ENCODE measurements around the gene ALG10.
"Not testable (repeated sequence)": the region's sequence is repeated elsewhere in the genome, so short reads cannot be mapped to it uniquely, and the experiment has no call there.

The ALG10 gene, protein sequence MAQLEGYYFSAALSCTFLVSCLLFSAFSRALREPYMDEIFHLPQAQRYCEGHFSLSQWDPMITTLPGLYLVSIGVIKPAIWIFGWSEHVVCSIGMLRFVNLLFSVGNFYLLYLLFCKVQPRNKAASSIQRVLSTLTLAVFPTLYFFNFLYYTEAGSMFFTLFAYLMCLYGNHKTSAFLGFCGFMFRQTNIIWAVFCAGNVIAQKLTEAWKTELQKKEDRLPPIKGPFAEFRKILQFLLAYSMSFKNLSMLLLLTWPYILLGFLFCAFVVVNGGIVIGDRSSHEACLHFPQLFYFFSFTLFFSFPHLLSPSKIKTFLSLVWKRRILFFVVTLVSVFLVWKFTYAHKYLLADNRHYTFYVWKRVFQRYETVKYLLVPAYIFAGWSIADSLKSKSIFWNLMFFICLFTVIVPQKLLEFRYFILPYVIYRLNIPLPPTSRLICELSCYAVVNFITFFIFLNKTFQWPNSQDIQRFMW

DNA sequence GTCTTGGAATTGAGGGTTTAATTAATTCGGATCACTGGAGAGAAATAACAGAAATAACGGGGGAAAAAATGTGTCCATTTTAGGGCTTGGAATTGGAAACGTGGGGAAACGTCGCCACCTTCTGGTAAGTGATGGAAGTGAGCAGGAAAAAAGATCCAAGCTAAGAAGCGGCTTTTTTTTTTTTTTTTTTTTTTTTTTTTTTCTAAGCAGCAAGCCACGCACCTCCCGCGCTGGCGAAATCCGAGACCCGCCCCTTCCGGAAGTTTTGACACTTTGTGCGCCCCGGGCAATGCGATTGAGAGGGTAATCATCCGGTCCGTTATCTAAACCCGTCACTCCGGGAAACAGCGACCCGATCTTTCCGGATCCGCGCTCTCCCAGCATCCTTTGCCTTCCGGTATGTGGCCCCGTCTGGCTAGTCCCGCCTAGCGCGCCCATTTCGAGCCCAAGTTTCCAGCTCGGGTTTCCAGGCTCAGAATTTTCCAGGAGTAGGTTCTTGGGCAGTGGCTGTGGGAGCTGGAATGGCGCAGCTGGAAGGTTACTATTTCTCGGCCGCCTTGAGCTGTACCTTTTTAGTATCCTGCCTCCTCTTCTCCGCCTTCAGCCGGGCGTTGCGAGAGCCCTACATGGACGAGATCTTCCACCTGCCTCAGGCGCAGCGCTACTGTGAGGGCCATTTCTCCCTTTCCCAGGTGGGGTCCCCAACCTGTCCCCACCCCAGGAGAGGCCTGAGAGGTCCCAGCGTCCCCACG is at the start of gene ALG10:
Gene ALG10, plus strand, starts transcription at position 418 of the 752 bp plus-strand sequence. Its CDS starts 104 bp downstream, at position 522.
- peak; percentile 99 for DNase-seq (ENCODE audit: low read depth)

DNA sequence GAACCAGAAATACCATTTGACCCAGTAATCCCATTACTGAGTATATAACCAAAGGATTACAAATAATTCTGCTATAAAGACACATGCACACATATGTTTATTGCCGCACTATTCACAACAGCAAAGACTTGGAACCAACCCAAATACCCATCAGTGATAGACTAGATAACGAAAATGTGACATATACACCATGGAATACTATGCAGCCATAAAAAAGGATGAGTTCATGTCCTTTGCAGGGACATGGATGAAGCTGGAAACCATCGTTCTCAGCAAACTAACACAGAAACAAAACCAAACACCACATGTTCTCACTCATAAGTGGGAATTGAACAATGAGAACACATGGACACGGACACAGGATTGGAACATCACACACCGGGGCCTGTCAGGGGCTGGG is 49.4 kb upstream of the ALG10 start:
- not testable (repeated sequence) for DNase-seq (ENCODE audit: low read depth)

DNA sequence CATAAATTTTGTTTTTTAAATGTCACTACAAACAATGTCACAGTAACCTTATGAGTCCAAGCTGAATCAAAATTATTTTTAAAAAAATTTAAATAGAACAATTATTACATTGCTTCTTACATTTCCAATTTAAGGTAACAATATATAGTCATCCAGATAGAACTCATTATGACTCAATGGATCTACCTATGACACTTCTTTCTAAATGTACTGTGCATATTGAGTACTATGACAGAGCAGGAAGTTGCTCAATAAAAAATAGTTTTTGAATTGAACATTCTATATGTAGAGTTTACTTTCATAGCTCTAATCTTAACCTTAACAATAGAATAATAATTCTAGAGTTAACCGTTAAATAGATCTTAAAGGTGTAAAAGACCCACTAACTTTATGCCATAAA is 44.4 kb upstream of the ALG10 start:
- DNase-seq (ENCODE audit: low read depth), result no peak

DNA sequence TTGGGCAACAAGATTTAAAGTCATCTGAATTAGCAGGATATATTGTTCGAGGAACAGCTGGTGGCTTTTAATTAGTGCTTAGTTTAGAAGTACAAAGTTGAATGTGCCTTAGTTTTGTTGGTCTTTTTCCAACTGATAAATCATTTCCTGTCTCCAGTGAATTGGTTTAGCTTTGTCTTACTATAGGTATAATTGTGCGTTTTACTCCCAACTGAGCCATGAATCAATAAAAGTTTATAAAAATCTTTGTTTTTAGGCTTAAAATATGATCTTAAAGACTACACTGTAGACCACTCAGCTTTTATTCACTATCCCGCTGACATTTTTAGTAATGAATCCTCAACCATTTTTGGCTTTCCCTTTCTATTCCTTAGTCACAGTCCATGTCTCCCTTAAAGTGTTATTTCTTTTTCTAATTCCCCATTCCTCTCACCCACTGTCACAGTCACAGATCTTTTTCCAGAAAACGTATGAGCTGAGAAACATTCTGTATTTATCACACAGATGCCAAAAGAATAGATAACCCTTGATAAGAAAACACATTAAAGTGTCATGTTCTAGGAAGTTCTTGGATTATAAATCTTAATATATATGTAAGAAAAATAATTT is 34.0 kb upstream of the ALG10 start:
- DNase-seq (ENCODE audit: low read depth), result no peak

DNA sequence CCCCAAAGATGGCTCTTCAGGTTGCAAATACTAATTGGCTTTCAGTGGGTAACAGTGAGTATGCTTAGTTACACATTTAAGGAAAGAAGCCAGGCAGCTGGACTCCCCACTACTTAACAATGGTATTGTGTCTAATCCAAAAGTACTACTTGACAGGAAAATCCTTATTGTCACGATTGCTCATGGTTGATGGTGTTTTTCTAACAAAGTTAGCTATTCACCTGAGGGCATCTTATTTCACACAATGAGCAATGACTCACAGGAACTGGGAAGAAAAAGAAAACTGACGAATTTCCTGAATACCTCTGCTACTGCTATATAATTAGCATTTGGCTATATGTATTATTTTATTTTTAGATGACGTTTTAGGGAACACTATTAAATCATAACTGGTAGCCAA is 33.4 kb upstream of the ALG10 start:
- peak; percentile 5 for DNase-seq (ENCODE audit: low read depth)

DNA sequence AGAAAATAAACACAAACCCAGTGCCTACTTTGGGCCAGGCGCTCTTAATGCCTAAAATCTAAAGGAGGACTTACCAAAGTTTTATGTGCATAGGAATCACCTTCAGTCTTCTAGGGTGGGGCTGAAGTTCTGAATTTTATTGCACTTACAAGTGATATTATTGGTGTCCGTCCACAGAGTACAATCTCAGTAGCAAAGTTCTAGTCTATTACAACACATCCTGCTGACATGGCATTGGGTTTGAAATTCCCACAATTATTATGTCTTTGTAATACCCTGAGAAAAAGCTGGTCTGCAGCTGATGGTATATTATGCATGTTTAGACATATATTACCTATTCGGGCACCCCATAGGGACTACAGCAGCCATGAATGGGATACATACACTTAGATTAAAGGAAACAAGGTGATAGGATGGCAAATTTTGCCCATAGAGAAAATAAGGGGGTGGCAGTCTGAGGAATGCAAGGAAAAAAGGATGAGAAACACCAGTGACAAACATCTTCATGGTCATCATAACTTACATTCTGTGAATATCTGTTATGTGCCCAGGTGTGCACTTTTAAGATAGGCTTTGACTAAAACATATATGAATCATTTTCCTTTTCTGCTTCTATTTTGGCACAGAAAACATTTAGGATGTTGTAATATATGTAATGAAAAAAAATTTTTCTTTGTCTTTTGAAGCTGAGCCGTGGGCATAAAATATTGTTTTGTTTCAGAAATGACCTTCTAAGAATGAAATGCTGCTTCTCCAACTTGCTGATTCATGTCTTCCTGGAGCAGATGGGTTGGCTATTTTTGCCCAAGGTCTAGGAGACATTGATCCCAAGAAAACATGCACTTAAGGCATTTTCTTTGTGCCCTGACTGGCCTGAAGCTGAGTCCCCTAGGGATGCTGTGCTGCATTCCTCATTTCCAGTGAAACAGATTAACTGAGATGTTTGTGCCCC is 27.2 kb upstream of the ALG10 start:
- no peak for DNase-seq (ENCODE audit: low read depth)

DNA sequence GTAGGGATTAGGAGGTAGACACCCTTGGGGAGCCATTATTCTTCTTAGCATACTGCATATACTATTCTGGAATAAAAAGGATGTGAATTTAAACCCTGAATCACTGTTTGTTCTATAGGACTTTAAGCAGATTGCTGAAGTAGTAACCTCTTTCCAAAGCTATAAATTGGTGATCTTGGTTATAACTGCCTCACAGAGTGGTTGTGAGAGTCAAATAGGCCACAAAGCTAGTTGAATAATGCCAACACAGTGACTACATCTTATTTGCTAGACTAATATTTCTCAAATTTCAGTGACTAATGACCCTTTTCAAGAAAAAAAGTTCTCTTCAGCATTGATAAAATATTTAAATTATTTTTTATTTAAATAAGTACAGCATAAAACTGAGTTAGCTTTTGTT is 13.5 kb upstream of the ALG10 start:
- DNase-seq (ENCODE audit: low read depth), result not testable (repeated sequence)

DNA sequence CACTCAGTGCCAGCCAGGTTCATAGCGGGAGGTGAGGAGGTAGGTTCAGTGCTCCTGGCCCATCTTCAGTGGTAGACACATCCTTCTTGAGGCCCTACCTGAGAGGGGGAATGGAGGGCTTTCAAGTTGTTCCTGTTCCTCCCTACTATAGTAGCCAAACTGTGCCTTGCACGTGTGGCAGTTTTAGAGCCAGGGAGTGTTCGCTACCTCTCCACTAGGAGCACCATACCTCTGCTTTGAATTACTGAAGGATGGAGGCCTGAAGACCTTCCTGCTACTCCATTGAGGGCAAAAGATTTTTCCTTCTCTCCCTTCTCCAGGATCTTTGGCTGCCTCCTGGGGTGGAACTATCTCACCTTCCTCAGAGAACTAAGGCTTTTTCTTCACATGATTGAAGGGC is 5.9 kb upstream of the ALG10 start:
- DNase-seq (ENCODE audit: low read depth), result peak; percentile 5

DNA sequence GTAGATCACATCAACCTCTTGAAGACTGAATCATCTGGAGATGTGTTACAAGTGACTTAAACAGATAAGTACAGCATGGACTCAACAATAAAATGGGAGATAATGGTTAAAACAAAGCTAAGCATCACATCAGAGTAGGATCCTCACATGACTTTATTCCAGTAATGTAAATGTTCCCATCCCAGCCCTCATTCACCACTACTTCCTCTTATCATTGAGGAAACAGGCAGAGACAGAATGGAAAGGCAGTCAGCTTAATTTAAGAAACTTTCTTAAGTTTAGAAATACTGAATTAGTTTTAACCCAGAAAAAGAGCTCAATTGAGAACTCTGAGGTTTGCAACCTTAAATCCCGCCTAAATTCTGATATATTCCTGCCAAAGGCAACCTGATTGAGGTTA is 1.2 kb upstream of the ALG10 start:
- DNase-seq (ENCODE audit: low read depth), result no peak

DNA sequence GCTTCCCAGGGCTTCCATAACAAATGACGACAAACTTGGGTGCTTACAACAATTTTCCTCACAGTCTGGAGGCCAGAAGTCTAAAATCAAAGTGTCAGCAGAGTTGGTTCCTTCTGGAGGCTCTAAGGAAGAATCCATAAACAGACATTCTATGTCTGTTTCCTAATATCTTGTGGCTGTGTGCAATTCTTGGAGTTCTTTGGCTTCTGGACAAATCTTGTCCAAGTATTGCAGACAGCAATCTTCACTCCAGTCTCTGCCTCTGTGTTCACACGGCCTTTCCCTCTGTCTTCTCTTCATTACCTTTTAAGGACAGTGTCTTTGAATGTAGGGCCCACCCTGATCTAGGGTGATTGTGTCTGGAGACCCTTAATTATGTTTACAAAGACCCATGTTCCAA is 5.4 kb downstream of the ALG10 start:
- DNase-seq (ENCODE audit: low read depth), result not testable (repeated sequence)

DNA sequence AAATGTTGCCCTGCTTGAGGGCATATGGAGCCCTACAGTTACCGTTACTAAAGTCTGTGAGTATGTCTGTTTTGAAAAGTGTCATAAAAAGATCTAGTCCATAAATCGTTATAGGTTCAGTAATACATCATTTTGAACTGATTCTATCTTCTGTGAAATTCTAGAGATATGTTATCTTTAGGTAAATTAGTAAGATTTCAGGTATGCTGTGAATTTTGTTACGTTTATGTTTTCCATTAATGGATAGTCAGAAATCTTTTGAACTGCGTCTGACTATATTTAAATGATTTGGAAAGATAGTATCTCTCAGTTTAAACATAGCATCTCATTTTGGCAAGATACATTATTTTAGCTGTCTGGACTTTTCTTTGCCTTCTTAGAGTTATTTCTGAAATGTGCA is 8.3 kb downstream of the ALG10 start:
- no peak for DNase-seq (ENCODE audit: low read depth)

DNA sequence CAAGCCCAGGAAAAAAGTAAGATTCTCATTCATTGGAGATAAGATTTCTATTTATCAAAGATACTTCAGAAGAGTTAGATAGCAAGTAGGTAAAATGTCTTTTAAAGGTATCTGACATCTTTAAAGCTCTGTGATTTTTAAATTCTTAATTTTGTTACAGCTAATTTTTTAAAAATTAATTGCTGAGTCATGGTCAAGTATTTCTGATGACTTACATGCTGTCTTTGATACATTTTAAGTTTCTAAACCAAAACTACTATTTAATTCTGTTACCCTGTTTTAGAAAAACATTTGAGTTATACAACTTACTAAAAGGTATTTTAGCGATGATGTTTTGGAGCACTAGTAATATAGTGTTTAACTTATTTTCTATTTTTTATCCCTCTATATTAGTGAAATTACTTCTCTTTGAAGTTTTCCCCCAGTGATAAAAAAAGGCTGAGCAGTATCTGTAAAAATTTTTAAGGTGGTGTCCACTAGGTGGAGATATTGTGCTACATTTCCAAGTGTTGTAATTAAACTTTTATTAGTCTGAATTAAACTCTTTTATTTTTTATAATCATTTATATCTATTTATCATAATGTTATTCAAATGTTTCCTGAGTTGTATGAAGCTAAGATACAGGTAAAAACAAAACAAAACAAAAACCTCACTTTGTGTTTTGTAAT is 11.5 kb downstream of the ALG10 start:
- DNase-seq (ENCODE audit: low read depth), result peak; percentile 58

DNA sequence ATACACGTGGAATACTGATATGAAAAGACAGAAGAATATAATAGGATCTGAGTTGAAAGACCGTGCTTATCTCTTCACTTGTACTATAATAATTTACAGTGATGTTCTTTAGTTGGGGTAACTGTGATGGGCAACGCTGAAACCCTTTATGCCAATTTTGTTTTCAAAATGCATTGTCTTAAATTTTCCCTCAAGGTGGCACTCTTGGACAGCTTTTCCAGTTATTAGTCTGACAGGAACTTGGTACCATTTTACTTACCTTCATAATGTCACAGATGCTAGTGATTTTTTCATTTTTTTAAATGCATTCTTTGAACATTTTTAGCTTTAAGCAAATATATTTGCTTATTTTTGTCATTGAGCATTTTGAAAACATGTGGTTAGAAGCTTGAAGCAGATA is 16.1 kb downstream of the ALG10 start:
- DNase-seq (ENCODE audit: low read depth), result peak; percentile 23

DNA sequence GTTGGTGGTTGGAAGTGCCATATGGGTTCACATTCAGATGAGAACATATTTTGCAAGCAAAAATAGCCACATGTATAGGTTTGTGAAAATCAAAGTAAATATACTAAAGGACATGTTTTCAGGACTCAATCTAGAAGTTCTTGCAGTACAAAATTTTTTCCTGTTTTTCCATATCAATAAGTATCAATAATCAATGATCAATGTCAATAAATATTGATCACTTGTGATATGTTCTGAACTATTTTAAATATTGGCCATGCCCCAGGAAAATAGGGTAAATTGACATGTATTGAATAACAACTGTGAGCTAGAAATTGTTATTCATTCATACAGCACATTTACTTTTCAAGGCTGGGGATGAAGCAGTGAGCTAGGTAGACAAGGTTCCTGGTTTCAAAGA is 24.3 kb downstream of the ALG10 start:
- DNase-seq (ENCODE audit: low read depth), result no peak

DNA sequence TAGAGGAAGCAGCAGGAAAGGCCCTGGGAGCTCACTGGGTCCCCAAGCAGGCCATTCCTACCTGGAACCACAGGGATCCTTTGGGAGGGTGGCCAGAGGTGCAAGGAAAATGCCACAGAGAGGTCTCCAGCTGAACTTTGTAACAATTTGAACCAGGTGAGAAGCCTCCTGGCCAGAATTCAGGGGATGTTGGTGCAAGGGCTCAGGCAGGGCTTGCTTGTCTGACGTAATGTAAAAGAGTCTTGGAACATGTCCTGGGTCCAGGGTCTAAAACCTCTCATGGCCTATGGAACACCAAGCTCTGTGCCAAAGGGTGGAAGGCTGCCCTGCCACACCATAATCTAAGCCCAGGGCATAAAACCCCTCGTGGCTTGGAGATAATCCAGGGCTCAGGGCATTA is 25.6 kb downstream of the ALG10 start:
- not testable (repeated sequence) for DNase-seq (ENCODE audit: low read depth)

DNA sequence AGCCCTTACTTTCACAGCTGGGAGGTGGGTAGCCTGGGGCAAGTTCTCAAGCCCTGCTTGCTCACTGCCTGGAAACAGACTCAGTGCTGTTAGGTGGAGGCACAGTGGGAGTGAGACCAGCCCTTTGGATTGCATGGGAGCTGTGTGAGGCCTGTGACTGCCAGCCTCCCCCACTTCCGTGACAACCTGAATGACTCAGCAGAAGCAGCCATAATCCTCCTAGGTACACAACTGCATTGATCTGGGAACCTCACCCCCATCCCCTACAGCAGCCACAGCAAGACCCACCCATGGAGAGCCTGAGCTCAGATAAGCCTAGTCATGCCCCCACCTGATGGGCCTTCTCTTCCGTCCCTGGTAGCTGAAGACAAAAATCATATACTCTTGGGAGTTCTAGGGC is 26.4 kb downstream of the ALG10 start:
- no peak for DNase-seq (ENCODE audit: low read depth)

DNA sequence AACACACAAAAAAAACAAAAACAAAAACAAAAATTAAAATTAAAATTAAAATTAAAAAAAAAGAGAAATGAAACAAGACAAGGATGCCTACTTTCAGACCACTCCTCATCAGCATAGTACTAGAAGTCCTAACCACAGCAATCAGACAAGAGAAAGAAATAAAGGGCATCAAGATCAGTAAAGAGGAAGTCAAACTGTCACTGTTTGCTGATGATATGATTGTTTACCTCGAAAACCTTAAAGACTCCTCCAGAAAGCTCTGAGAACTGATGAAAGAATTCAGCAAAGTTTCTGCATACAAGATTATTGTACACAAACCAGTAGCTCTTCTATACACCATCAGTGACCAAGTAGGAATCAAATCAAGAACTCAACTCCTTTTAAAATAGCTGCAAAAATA is 29.2 kb downstream of the ALG10 start:
- DNase-seq (ENCODE audit: low read depth), result no peak

DNA sequence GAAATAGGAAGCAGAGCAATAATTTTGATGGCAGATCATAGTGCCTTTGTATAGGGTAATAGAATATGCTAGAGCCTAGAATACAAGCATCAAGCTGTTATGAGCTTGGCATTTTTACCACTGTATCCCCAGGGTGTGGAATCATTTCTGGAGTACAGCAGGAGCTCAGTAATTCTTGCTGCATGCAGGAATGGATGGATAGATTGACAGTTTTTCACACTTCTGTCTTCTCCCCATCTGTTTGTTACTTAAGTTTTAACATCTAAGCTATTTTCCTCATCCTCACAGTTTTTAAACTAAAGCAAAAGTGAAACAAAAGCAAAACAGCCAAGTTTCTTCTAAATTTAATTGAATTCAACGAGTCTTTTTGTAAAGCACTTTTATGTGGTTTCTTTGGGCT is 32.6 kb downstream of the ALG10 start:
- DNase-seq (ENCODE audit: low read depth), result no peak

All from ELR (cell line).